ENCODE results near the gene CUTC. TPM values are rescaled to one million over a fixed set of nuclear protein-coding genes. Genes with fewer than 3 reads are reported as not detected.
A peak's percentile ranks its signal among the peaks of the same experiment; 100 is the strongest.

The CUTC gene
- total and polyA plus RNA-seq, 2 donors (not counting 3 experiments of a cell fraction or from before 2014, with no cell fraction given) = 20.4 to 23.1 TPM

- no peaks in the 10 kb centered on the region for H3K9me3 ChIP-seq (replicated peaks; ENCODE audit: control insufficient read depth, insufficient read depth, low read length)
- BruUV-seq (replicated peaks) = no TSS peak
- no peak overlapping the region for H3K4me2 ChIP-seq (ENCODE audit: insufficient read depth, low read length)
- no peak for FAIRE-seq
- no peaks in the 10 kb centered on the region for H3K36me3 ChIP-seq (ENCODE audit: control insufficient read depth in 2 of 2, extremely low read depth in 1 of 2, insufficient read depth in 2 of 2, low read length in 2 of 2)
- intact Hi-C loops (cut with micrococcal nuclease) (no loop called here), dilution Hi-C loops (cut with MboI; ENCODE audit: extremely low pct_ligation_motif_present, low sequenced_read_pairs) (no loop called here)
- no peak overlapping the region for H3K27ac ChIP-seq (ENCODE audit: insufficient read depth, low read depth, low read length)
- no peak for TF ChIP-seq EZH2 (IDR thresholded peaks at IDR 0.05; ENCODE audit: borderline replicate concordance, low read depth, low read length, severe bottlenecking)
- no peak for TF ChIP-seq GATA2 (IDR thresholded peaks at IDR 0.05; ENCODE audit: insufficient read depth, insufficient read length, low read depth, low read length)
- TF ChIP-seq CTCF (IDR thresholded peaks at IDR 0.05; ENCODE audit: extremely low read depth in 1 of 2, insufficient read depth in 1 of 2, low read depth in 1 of 2, low read length in 2 of 2) = no peak
- TF ChIP-seq POLR2AphosphoS5 (IDR thresholded peaks at IDR 0.05; ENCODE audit: insufficient read depth, low read depth, low read length) = no peak
- no peak for TF ChIP-seq MYC (IDR thresholded peaks at IDR 0.05; ENCODE audit: low read depth, low read length)
- TF ChIP-seq POLR2A (IDR thresholded peaks at IDR 0.05; ENCODE audit: low read depth, low read length) = no peak
- no peak for TF ChIP-seq MAX (IDR thresholded peaks at IDR 0.05; ENCODE audit: insufficient read depth, insufficient read length)
- no peak for TF ChIP-seq JUN (IDR thresholded peaks at IDR 0.05; ENCODE audit: borderline replicate concordance, insufficient read depth, insufficient read length, low read depth)
- TF ChIP-seq FOS (IDR thresholded peaks at IDR 0.05; ENCODE audit: borderline replicate concordance, insufficient read depth, low read length) = no peak
- H3K9me1 ChIP-seq (replicated peaks; ENCODE audit: control insufficient read depth, extremely low read depth, insufficient read depth, low read length) = no peaks in the 10 kb centered on the region
- H2AFZ ChIP-seq (ENCODE audit: low read depth, low read length) = peak overlapping the region; percentile 80
- no peak overlapping the region for H3K9ac ChIP-seq (replicated peaks; ENCODE audit: extremely low read depth, insufficient read depth, low read length)
- ChIA-PET CTCF (interaction anchor here (1.0 to 2.1 kb wide), 5 partner anchors 9 to 77 kb away, joined by 3 to 8 read pairs (median 4); partner anchors contain the start of gene ABCC2), POLR2A (interaction anchor here (0.7 kb wide), 1 partner anchor 41 kb away, joined by 3 read pairs; no protein-coding TSS in a partner anchor)
- no peaks in the 10 kb centered on the region for H3K27me3 ChIP-seq (ENCODE audit: control insufficient read depth in 2 of 2, insufficient read depth in 2 of 2, low read length in 2 of 2)
- no peaks in the 10 kb centered on the region for H3K4me1 ChIP-seq (ENCODE audit: control insufficient read depth, extremely low read depth, insufficient read depth, low read length)
- no peaks in the 10 kb centered on the region for H3K79me2 ChIP-seq (ENCODE audit: control insufficient read depth, insufficient read depth, low read length)
- H3K4me3 ChIP-seq (replicated peaks in 1 of 3; ENCODE audit: insufficient read depth in 1 of 3, low read depth in 1 of 3, low read length in 3 of 3) = no peak overlapping the region
- no peak for DNase-seq (ENCODE audit: low read depth, low spot score)
- no peaks in the 10 kb centered on the region for H4K20me1 ChIP-seq (replicated peaks; ENCODE audit: control insufficient read depth, extremely low read depth, insufficient read depth, low read length)
Observed at GRCh38 chr10:99768556-99768955, 36.5 kb downstream of the CUTC start.
